ENCODE data around the gene HEXIM2. TPM values are rescaled to one million over a fixed set of nuclear protein-coding genes. Genes with fewer than 3 reads are reported as not detected.

Gene HEXIM2
- total and polyA plus RNA-seq, 2 of the 13 experiments (the other 11 are each of a cell fraction or from before 2014, with no cell fraction given), result 27.1 to 32.4 TPM

DNA sequence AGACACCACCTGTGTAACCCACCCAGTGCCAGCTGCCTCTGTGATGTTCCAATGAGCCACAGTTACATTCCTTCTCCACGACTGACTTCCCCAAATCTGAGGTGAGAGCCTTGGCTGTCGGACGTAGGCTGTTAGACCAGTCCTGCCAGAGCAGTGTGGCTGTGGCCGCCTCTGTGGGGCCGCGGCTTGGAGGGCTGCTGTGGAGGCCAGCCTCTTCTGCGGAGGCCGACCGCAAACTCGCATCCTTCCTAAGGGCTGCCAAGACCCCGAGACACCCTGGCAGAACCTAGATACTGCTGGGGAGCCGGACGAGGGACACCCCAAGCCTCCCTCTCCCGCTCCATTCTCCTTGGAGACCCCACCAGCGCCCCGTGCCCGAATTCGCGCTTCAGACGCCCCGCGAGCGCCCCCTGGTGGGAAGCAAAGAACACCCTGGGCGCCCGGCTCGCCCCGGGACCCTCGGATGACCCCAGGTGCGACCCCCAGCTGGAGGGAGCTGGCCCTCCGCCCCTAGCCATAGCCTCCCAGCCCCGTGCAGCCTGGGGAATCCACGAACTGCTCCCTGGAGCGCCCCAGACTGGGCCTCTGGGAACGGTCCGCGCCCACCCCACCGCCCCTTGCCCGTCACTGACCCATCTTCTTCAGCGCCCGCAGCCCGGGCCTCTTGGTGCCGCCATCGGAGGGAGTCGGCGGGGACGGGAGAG lies 29.9 kb upstream of the HEXIM2 start (continued):
- TF ChIP-seq, protein P1, sequence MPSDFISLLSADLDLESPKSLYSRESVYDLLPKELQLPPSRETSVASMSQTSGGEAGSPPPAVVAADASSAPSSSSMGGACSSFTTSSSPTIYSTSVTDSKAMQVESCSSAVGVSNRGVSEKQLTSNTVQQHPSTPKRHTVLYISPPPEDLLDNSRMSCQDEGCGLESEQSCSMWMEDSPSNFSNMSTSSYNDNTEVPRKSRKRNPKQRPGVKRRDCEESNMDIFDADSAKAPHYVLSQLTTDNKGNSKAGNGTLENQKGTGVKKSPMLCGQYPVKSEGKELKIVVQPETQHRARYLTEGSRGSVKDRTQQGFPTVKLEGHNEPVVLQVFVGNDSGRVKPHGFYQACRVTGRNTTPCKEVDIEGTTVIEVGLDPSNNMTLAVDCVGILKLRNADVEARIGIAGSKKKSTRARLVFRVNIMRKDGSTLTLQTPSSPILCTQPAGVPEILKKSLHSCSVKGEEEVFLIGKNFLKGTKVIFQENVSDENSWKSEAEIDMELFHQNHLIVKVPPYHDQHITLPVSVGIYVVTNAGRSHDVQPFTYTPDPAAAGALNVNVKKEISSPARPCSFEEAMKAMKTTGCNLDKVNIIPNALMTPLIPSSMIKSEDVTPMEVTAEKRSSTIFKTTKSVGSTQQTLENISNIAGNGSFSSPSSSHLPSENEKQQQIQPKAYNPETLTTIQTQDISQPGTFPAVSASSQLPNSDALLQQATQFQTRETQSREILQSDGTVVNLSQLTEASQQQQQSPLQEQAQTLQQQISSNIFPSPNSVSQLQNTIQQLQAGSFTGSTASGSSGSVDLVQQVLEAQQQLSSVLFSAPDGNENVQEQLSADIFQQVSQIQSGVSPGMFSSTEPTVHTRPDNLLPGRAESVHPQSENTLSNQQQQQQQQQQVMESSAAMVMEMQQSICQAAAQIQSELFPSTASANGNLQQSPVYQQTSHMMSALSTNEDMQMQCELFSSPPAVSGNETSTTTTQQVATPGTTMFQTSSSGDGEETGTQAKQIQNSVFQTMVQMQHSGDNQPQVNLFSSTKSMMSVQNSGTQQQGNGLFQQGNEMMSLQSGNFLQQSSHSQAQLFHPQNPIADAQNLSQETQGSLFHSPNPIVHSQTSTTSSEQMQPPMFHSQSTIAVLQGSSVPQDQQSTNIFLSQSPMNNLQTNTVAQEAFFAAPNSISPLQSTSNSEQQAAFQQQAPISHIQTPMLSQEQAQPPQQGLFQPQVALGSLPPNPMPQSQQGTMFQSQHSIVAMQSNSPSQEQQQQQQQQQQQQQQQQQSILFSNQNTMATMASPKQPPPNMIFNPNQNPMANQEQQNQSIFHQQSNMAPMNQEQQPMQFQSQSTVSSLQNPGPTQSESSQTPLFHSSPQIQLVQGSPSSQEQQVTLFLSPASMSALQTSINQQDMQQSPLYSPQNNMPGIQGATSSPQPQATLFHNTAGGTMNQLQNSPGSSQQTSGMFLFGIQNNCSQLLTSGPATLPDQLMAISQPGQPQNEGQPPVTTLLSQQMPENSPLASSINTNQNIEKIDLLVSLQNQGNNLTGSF (CRISPR knock-in tag; IDR thresholded peaks at IDR 0.05), result 0 out of 2 replicates have a peak, but pooled peaks have one; percentile 14
- no peak for TF ChIP-seq BCL6 (CRISPR knock-in tag; IDR thresholded peaks at IDR 0.05)
- TF ChIP-seq LCORL (IDR thresholded peaks at IDR 0.05), result no peak
- no peak for TF ChIP-seq LCORL (CRISPR knock-in tag; IDR thresholded peaks at IDR 0.05)
- TF ChIP-seq MIER3 (CRISPR knock-in tag; IDR thresholded peaks at IDR 0.05; ENCODE audit: borderline replicate concordance), result no peak
- no peak for TF ChIP-seq ZNF235 (CRISPR knock-in tag; IDR thresholded peaks at IDR 0.05; ENCODE audit: borderline replicate concordance)
- TF ChIP-seq KDM3A (CRISPR knock-in tag; IDR thresholded peaks at IDR 0.05; ENCODE audit: low read depth), result 0 out of 2 replicates have a peak, but pooled peaks have one; percentile 64
- TF ChIP-seq, protein P2, sequence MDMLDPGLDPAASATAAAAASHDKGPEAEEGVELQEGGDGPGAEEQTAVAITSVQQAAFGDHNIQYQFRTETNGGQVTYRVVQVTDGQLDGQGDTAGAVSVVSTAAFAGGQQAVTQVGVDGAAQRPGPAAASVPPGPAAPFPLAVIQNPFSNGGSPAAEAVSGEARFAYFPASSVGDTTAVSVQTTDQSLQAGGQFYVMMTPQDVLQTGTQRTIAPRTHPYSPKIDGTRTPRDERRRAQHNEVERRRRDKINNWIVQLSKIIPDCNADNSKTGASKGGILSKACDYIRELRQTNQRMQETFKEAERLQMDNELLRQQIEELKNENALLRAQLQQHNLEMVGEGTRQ (IDR thresholded peaks at IDR 0.05; ENCODE audit: low read depth, low read length), result no peak
- TF ChIP-seq, protein P2 (CRISPR knock-in tag; IDR thresholded peaks at IDR 0.05; ENCODE audit: borderline replicate concordance), result no peak
- no peak; the same call in none of the 2 replicates for TF ChIP-seq UBTF (CRISPR knock-in tag; IDR thresholded peaks at IDR 0.05)
- TF ChIP-seq ZNF274 (CRISPR knock-in tag; IDR thresholded peaks at IDR 0.05), result no peak
- TF ChIP-seq ZBTB34 (CRISPR knock-in tag; IDR thresholded peaks at IDR 0.05), result no peak
- no peak for TF ChIP-seq ARHGAP35 (CRISPR knock-in tag; IDR thresholded peaks at IDR 0.05; ENCODE audit: borderline replicate concordance)
- TF ChIP-seq BCLAF1 (IDR thresholded peaks at IDR 0.05), result no peak
- no peak; the same call in 2 of the 3 replicates for TF ChIP-seq MXI1 (IDR thresholded peaks at IDR 0.05; ENCODE audit: borderline replicate concordance, low read depth, low read length)
